ENCODE data around the gene MOB3C.

The MOB3C gene

DNA sequence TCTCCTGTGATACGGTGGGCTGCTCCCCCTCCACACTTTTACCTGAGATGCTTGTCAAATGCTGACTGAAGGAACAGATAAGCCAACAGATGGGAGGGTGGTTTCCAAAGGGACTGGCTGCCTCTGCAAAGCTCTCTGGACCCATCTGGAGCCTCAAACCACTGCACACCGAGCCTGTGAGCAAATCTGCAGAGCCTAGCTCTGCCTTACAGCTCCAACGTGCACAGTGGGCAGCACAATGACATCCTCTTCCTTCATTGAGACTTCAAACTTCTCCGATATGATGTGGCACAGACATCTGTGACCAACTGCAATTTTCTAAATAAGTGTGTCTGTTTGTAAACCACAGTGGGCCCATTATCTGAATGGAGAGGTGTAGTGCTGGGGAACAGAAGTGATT lies 38.9 kb downstream of the MOB3C start:
- H3K36me3 ChIP-seq (ENCODE audit: control insufficient read depth in 2 of 2, insufficient read depth in 2 of 2, low read length in 2 of 2): peaks cover 55 to 57% of the 10 kb centered on the region in 2 donors
- H3K4me1 ChIP-seq (ENCODE audit: control insufficient read depth in 2 of 2, insufficient read depth in 2 of 2, low read length in 2 of 2): no peaks in the 10 kb centered on the region
- no peaks in the 10 kb centered on the region for H3K27me3 ChIP-seq (ENCODE audit: control insufficient read depth in 2 of 2, insufficient read depth in 2 of 2, low read length in 2 of 2)
- no peak overlapping the region for H3K4me3 ChIP-seq (ENCODE audit: low read length in 2 of 2)
- no peak overlapping the region for H3K9ac ChIP-seq (ENCODE audit: low read depth in 1 of 2, low read length in 2 of 2)
- no peak overlapping the region for H3K27ac ChIP-seq (ENCODE audit: low read depth in 2 of 2, low read length in 2 of 2)
- no peaks in the 10 kb centered on the region for H3K9me3 ChIP-seq (ENCODE audit: control insufficient read depth in 2 of 2, low read length in 2 of 2)

DNA sequence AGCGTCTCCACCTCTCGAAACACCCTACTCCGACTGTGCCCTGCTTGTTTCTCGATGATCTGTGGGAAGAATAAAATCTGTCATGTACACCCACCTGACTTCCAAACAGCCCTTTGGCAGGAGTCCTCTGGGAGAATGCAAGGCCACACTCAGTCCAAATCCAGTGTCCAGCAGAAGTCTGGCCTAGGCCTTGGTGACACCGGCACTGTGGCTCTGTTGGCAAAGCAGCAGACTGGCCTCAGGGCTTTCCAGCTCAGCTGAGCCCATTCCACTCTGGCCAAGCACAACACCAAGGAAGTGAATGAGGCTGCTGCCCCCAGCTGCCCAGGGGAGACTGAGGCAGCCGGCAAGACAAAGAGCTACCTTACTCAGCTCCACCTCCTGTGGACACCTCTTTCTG lies 40.0 kb downstream of the MOB3C start:
- Histone ChIP-seq H3K9me3 (ENCODE audit: control insufficient read depth in 2 of 2, low read length in 2 of 2) (no peaks in the 10 kb centered on the region), H3K4me1 (ENCODE audit: control insufficient read depth in 2 of 2, insufficient read depth in 2 of 2, low read length in 2 of 2) (no peaks in the 10 kb centered on the region), H3K27ac (ENCODE audit: low read depth in 2 of 2, low read length in 2 of 2) (no peak overlapping the region), H3K36me3 (ENCODE audit: control insufficient read depth in 2 of 2, insufficient read depth in 2 of 2, low read length in 2 of 2) (peaks cover 55 to 56% of the 10 kb centered on the region in 2 donors), H3K9ac (ENCODE audit: low read depth in 1 of 2, low read length in 2 of 2) (no peak overlapping the region), H3K4me3 (ENCODE audit: low read length in 2 of 2) (no peak overlapping the region), H3K27me3 (ENCODE audit: control insufficient read depth in 2 of 2, insufficient read depth in 2 of 2, low read length in 2 of 2) (no peaks in the 10 kb centered on the region)

DNA sequence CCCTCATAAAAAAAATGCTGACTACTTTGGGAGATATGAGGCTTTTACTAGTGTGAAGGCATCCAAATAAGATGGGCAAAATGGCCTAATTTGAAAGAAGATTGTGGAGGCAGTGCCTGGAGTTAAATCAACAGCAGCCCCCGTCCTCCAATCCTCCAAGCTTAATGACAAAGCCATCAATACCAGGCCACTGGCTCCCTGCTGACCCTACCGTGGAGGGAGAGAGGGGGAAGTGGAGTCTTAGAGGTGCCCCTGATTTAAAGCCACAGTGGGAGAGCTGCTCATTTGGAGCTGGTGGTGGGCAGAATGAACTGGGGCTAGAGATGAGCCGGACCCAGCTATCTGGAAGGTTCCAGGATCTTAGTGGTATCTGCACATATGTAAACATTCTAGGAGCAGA lies 40.8 kb downstream of the MOB3C start:
- Histone ChIP-seq H3K27me3 (ENCODE audit: control insufficient read depth in 2 of 2, insufficient read depth in 2 of 2, low read length in 2 of 2) (no peaks in the 10 kb centered on the region), H3K9me3 (ENCODE audit: control insufficient read depth in 2 of 2, low read length in 2 of 2) (no peaks in the 10 kb centered on the region), H3K36me3 (ENCODE audit: control insufficient read depth in 2 of 2, insufficient read depth in 2 of 2, low read length in 2 of 2) (peaks cover 54% of the 10 kb centered on the region in 2 donors), H3K27ac (ENCODE audit: low read depth in 2 of 2, low read length in 2 of 2) (no peak overlapping the region), H3K9ac (ENCODE audit: low read depth in 1 of 2, low read length in 2 of 2) (no peak overlapping the region), H3K4me1 (ENCODE audit: control insufficient read depth in 2 of 2, insufficient read depth in 2 of 2, low read length in 2 of 2) (no peaks in the 10 kb centered on the region), H3K4me3 (ENCODE audit: low read length in 2 of 2) (no peak overlapping the region)

DNA sequence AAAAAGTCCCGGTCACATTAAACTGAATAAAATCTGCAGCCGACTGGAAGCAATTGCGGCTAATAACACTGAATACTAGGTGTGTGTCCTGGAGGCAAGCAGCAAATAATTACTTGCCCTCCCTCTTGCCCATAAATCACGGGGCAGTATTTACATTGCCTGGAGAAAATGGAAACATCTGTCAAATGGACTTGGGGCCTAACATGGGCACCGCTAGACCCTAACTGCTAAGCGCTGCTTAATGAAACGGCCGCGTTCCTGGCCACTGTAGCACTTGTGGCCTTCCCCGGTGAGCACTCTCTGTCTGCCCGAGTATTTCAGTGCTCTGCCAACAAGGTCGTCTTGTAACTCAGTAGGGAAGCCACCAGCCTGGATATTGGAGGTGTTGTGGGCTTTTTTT lies 41.3 kb downstream of the MOB3C start:
- Histone ChIP-seq H3K4me3 (ENCODE audit: low read length in 2 of 2) (no peak overlapping the region), H3K36me3 (ENCODE audit: control insufficient read depth in 2 of 2, insufficient read depth in 2 of 2, low read length in 2 of 2) (peaks cover 49 to 52% of the 10 kb centered on the region in 2 donors), H3K9ac (ENCODE audit: low read depth in 1 of 2, low read length in 2 of 2) (no peak overlapping the region), H3K4me1 (ENCODE audit: control insufficient read depth in 2 of 2, insufficient read depth in 2 of 2, low read length in 2 of 2) (no peaks in the 10 kb centered on the region), H3K9me3 (ENCODE audit: control insufficient read depth in 2 of 2, low read length in 2 of 2) (no peaks in the 10 kb centered on the region), H3K27me3 (ENCODE audit: control insufficient read depth in 2 of 2, insufficient read depth in 2 of 2, low read length in 2 of 2) (no peaks in the 10 kb centered on the region), H3K27ac (ENCODE audit: low read depth in 2 of 2, low read length in 2 of 2) (no peak overlapping the region)

DNA sequence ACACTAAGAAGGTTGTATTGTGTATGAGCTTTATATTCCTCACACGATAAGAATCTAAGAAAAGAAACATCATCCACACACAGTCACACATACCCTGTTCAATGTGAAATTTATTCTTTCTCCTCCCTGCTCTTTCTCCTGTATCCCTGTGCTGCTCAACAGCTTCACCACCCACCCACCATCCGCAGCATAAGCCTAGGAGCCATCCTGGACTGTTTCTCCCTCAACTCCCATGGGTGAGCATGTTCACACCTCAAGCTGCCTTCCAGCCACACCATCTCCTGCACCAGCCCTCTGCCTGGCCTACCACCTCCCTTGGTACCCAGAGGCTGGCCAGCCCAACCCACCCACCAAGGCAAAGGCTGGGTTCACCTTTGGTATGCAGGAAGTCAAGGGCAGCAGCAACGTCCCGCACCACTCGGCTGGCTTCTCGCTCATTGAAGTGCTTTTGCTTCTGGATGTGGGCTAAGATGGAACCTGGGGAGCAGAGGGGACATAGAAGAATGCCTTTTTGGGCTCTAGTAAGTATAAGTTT lies 44.9 kb downstream of the MOB3C start:
- Histone ChIP-seq H3K27me3 (ENCODE audit: control insufficient read depth in 2 of 2, insufficient read depth in 2 of 2, low read length in 2 of 2) (no peaks in the 10 kb centered on the region), H3K4me1 (ENCODE audit: control insufficient read depth in 2 of 2, insufficient read depth in 2 of 2, low read length in 2 of 2) (no peaks in the 10 kb centered on the region), H3K9ac (ENCODE audit: low read depth in 1 of 2, low read length in 2 of 2) (no peak overlapping the region), H3K27ac (ENCODE audit: low read depth in 2 of 2, low read length in 2 of 2) (no peak overlapping the region), H3K9me3 (ENCODE audit: control insufficient read depth in 2 of 2, low read length in 2 of 2) (no peaks in the 10 kb centered on the region), H3K4me3 (ENCODE audit: low read length in 2 of 2) (no peak overlapping the region), H3K36me3 (ENCODE audit: control insufficient read depth in 2 of 2, insufficient read depth in 2 of 2, low read length in 2 of 2) (peaks cover 43 to 49% of the 10 kb centered on the region in 2 donors)

DNA sequence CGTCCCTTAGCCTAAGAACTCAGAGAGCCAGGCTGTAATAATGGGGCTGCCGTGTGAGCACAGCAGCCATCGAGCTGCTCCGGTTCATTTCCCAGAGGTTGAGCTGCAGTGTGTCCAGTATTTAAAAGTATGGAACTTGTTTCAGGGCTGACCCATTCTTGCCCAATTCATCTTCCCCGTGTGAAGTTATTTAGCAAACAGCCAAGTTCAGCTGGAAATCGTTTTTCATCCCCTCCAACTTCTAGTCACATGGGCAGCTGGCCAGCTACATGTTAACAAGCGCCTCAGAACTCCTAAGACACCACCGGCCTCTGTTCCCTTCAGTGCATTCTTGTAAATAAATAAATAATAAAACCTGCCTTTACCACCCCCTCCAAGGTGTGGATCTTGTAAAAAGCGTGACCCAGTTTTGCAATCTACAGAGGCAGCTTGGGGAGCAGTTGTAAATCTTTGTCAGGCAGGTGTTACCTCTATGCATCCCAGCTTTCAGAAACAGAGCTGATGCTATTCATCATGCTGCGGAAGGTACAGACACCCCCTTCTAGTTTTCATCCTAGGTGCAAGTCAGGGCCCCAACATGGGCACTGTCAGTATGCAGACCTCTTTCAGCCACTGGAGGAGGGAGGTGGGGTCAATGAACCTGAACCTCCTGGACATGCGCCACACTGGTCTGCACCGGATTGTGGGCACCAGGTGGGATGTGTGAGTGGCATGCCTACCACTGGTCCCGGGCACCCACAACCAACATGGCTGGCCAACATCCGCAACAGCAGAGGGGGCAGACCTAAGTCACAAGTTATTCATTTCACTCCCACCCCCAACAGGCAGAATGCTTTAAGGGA lies 46.5 kb downstream of the MOB3C start:
- H3K9ac ChIP-seq (ENCODE audit: low read depth in 1 of 2, low read length in 2 of 2): no peak overlapping the region
- H3K36me3 ChIP-seq (ENCODE audit: control insufficient read depth in 2 of 2, insufficient read depth in 2 of 2, low read length in 2 of 2): peaks cover 39 to 46% of the 10 kb centered on the region in 2 donors
- no peak overlapping the region for H3K27ac ChIP-seq (ENCODE audit: low read depth in 2 of 2, low read length in 2 of 2)
- no peaks in the 10 kb centered on the region for H3K27me3 ChIP-seq (ENCODE audit: control insufficient read depth in 2 of 2, insufficient read depth in 2 of 2, low read length in 2 of 2)
- no peaks in the 10 kb centered on the region for H3K9me3 ChIP-seq (ENCODE audit: control insufficient read depth in 2 of 2, low read length in 2 of 2)
- no peak overlapping the region for H3K4me3 ChIP-seq (ENCODE audit: low read length in 2 of 2)
- H3K4me1 ChIP-seq (ENCODE audit: control insufficient read depth in 2 of 2, insufficient read depth in 2 of 2, low read length in 2 of 2): no peaks in the 10 kb centered on the region

DNA sequence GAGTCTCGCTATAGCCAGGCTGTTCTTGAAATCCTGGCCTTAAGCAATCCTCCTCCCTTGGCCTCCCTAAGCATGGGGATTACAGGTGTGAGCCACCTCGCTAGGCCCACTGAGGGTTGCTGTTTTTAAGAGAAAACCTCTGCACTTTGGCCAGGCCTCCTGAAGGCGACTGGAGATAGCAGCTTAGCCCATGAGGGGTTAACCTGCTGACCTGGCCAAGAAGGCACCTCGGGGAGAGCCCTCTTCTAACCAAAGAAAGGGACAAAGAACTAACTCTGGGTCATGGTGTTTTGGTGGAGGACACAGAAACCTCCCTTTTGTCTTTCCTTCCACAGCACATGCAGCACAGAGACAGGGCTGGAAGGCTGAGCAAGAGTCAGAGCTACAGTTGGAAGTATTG lies 47.5 kb downstream of the MOB3C start:
- H3K27ac ChIP-seq (ENCODE audit: low read depth in 2 of 2, low read length in 2 of 2): no peak overlapping the region
- no peaks in the 10 kb centered on the region for H3K27me3 ChIP-seq (ENCODE audit: control insufficient read depth in 2 of 2, insufficient read depth in 2 of 2, low read length in 2 of 2)
- H3K36me3 ChIP-seq (ENCODE audit: control insufficient read depth in 2 of 2, insufficient read depth in 2 of 2, low read length in 2 of 2): peaks cover 38 to 47% of the 10 kb centered on the region in 2 donors
- no peaks in the 10 kb centered on the region for H3K4me1 ChIP-seq (ENCODE audit: control insufficient read depth in 2 of 2, insufficient read depth in 2 of 2, low read length in 2 of 2)
- no peak overlapping the region for H3K9ac ChIP-seq (ENCODE audit: low read depth in 1 of 2, low read length in 2 of 2)
- no peak overlapping the region for H3K4me3 ChIP-seq (ENCODE audit: low read length in 2 of 2)
- H3K9me3 ChIP-seq (ENCODE audit: control insufficient read depth in 2 of 2, low read length in 2 of 2): no peaks in the 10 kb centered on the region

DNA sequence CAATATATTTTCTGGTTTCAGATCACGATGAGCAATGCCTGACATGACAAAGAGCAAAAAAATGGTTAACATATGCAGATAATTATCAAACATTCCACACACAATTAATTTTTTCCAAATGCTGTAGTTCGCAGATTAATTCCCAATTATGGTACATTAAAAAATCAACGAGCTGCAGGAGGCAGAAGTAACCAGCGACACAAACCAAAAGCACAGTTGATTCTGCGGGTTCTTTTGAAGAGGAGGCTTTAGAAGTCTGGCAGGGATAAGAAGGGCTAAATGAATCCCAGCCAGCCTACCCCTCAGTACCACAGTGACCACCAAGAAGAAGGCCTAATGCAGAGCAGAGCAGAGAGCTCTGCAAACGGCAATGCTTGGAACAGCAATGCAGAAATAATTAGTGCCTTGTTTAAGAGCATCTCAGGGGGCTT lies 48.1 kb downstream of the MOB3C start:
- Histone ChIP-seq H3K27me3 (ENCODE audit: control insufficient read depth in 2 of 2, insufficient read depth in 2 of 2, low read length in 2 of 2) (no peaks in the 10 kb centered on the region), H3K4me3 (ENCODE audit: low read length in 2 of 2) (no peak overlapping the region), H3K9me3 (ENCODE audit: control insufficient read depth in 2 of 2, low read length in 2 of 2) (no peaks in the 10 kb centered on the region), H3K9ac (ENCODE audit: low read depth in 1 of 2, low read length in 2 of 2) (no peak overlapping the region), H3K36me3 (ENCODE audit: control insufficient read depth in 2 of 2, insufficient read depth in 2 of 2, low read length in 2 of 2) (peaks cover 35 to 44% of the 10 kb centered on the region in 2 donors), H3K27ac (ENCODE audit: low read depth in 2 of 2, low read length in 2 of 2) (no peak overlapping the region), H3K4me1 (ENCODE audit: control insufficient read depth in 2 of 2, insufficient read depth in 2 of 2, low read length in 2 of 2) (no peaks in the 10 kb centered on the region)

DNA sequence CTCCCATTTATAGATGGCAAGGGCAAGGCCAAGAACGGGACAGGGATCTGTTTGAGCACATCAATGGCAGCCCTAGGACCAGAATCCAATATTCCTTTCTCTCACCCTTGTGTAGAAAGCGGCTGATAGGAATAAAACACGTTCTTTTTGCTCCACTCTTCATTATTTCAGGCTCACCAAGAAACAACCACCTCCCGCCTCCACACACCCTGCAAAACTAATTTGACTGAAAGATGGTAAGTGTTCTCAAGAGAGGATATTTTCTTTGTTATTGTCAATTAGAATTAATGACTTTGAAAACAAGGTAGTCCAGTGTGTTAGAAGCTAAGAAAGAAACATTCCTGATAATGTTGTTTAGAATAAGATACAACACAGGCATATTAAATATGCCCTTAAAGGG lies 53.3 kb downstream of the MOB3C start:
- Histone ChIP-seq H3K4me3 (ENCODE audit: low read length in 2 of 2) (no peak overlapping the region), H3K36me3 (ENCODE audit: control insufficient read depth in 2 of 2, insufficient read depth in 2 of 2, low read length in 2 of 2) (peaks cover 55 to 65% of the 10 kb centered on the region in 2 donors), H3K9me3 (ENCODE audit: control insufficient read depth in 2 of 2, low read length in 2 of 2) (no peaks in the 10 kb centered on the region), H3K4me1 (ENCODE audit: control insufficient read depth in 2 of 2, insufficient read depth in 2 of 2, low read length in 2 of 2) (no peaks in the 10 kb centered on the region), H3K27ac (ENCODE audit: low read depth in 2 of 2, low read length in 2 of 2) (no peak overlapping the region), H3K9ac (ENCODE audit: low read depth in 1 of 2, low read length in 2 of 2) (no peak overlapping the region), H3K27me3 (ENCODE audit: control insufficient read depth in 2 of 2, insufficient read depth in 2 of 2, low read length in 2 of 2) (no peaks in the 10 kb centered on the region)

DNA sequence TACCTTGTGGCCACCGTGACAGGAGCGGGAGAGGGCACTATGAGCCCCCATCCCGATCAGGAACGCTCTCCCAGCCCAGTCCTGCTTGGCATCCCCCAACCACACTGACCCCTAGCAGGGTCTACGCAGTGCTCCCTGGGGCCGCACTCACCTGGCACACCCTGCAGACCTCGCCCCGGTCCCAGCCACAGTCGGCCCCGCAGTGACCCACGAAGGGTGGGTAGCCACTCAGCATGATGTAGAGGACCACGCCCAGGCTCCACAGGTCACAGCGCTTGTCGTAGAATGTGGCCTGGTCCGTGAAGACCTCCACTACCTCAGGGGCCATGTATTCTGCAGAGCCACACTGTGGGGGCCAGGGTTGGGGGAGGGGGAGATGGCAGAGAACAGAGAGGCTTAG lies 54.1 kb downstream of the MOB3C start:
- no peak overlapping the region for H3K4me3 ChIP-seq (ENCODE audit: low read length in 2 of 2)
- H3K9ac ChIP-seq (ENCODE audit: low read depth in 1 of 2, low read length in 2 of 2): no peak overlapping the region
- no peak overlapping the region for H3K27ac ChIP-seq (ENCODE audit: low read depth in 2 of 2, low read length in 2 of 2)
- H3K4me1 ChIP-seq (ENCODE audit: control insufficient read depth in 2 of 2, insufficient read depth in 2 of 2, low read length in 2 of 2): no peaks in the 10 kb centered on the region
- no peaks in the 10 kb centered on the region for H3K27me3 ChIP-seq (ENCODE audit: control insufficient read depth in 2 of 2, insufficient read depth in 2 of 2, low read length in 2 of 2)
- H3K9me3 ChIP-seq (ENCODE audit: control insufficient read depth in 2 of 2, low read length in 2 of 2): no peaks in the 10 kb centered on the region
- H3K36me3 ChIP-seq (ENCODE audit: control insufficient read depth in 2 of 2, insufficient read depth in 2 of 2, low read length in 2 of 2): peaks cover 53 to 64% of the 10 kb centered on the region in 2 donors
